ENCODE data around the gene BMPR2. TPM values are rescaled to one million over a fixed set of nuclear protein-coding genes. Genes with fewer than 3 reads are reported as not detected.
A peak's percentile ranks its signal among the peaks of the same experiment; 100 is the strongest.
"Not testable (repeated sequence)": the region's sequence is repeated elsewhere in the genome, so short reads cannot be mapped to it uniquely, and the experiment has no call there.

BMPR2 gene
- total RNA-seq, 1 donor = 50.6 TPM

DNA sequence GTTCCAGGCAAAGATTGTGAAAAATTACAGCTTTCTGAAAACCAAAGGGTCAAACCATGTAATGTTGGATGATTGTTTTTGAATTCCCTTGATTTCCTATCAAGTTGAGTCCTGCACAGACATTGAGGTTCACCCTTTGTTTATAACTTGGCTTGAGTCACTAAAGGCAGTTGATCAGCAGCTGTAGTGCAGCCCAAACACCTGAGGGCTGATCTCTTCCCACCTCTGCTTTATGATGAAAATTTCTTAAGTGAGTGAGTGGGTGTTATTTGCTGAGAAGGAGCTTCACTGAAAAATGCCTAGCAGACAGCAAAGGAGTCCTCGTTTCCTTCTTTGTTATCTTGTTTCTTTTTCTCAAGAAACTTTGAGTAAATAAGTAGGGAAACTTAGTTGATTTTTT is 31.9 kb upstream of the BMPR2 start:
- DNase-seq (ENCODE audit: low read depth) = no peak
- H3K4me3 ChIP-seq (ENCODE audit: low read depth, low read length) = no peak overlapping the region
- TF ChIP-seq, protein P1, sequence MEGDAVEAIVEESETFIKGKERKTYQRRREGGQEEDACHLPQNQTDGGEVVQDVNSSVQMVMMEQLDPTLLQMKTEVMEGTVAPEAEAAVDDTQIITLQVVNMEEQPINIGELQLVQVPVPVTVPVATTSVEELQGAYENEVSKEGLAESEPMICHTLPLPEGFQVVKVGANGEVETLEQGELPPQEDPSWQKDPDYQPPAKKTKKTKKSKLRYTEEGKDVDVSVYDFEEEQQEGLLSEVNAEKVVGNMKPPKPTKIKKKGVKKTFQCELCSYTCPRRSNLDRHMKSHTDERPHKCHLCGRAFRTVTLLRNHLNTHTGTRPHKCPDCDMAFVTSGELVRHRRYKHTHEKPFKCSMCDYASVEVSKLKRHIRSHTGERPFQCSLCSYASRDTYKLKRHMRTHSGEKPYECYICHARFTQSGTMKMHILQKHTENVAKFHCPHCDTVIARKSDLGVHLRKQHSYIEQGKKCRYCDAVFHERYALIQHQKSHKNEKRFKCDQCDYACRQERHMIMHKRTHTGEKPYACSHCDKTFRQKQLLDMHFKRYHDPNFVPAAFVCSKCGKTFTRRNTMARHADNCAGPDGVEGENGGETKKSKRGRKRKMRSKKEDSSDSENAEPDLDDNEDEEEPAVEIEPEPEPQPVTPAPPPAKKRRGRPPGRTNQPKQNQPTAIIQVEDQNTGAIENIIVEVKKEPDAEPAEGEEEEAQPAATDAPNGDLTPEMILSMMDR (IDR thresholded peaks at IDR 0.05; ENCODE audit: insufficient read depth, low read length) = no peak

DNA sequence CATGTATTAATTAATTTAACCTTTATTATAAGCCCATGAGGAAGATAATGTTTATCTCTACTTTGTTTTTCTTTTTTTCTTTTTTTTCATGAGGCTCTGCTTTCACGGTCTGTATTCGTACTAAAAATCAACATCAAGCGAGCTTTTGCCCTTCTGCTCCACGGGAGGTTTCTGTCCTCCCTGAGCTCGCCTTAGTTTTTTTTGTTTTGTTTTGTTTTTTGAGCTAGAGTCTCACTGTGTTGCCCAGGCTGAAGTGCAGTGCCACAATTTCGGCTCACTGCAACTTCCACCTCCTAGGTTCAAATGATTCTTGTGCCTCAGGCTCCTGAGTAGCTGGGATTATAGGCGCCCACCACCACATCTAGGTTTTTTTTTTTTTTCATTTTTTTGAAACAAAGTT is 29.9 kb upstream of the BMPR2 start:
- no peak overlapping the region for H3K4me3 ChIP-seq (ENCODE audit: low read depth, low read length)
- no peak for DNase-seq (ENCODE audit: low read depth)
- TF ChIP-seq, protein P1 (IDR thresholded peaks at IDR 0.05; ENCODE audit: insufficient read depth, low read length) = no peak

DNA sequence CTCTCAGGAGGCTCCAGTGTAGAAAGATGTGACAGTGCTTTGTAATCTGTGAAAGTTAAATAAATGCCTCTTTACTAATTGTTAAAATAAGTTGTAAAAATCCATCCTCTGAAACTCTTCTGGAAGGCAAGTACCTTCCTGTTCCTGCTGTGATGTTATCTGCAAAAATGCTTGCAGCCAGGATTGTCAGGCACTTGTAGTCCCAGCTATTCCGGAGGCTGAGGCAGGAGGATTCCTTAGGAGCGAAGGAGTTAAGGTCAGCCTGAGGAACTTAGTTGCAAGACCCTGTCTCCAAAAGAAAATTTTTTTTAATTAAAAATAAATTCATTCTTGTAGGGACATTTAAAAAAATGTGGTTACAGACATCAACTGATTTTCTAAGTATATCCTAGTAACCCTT is 22.7 kb upstream of the BMPR2 start:
- no peak overlapping the region for H3K4me3 ChIP-seq (ENCODE audit: low read depth, low read length)
- TF ChIP-seq, protein P1 (IDR thresholded peaks at IDR 0.05; ENCODE audit: insufficient read depth, low read length) = no peak
- DNase-seq (ENCODE audit: low read depth) = no peak

DNA sequence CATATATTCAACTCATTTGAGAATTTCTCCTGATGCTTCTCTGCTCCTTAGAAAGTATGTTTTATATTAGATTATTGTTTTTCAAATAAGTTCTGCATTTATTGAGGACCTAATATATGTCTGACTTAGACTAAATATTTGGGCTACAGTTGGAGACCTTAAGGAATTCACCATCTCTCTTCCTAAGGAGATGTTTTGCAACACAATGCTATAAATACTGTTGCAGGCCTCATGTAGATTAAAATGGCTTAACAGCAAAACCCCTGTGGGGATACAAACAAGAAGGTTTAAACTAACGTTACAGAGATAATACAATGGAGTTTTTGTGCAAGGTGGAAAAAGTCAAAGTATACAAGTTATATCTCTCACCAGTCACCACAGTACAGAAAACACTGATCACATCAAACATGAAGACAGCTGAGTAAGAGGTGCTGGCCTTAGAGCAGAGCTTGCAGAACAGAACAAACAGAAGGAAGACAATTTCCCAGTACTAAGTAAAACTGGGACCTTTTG is 20.1 kb upstream of the BMPR2 start:
- H3K4me3 ChIP-seq (ENCODE audit: low read depth, low read length) = no peak overlapping the region
- TF ChIP-seq, protein P1 (IDR thresholded peaks at IDR 0.05; ENCODE audit: insufficient read depth, low read length) = no peak
- no peak for DNase-seq (ENCODE audit: low read depth)

DNA sequence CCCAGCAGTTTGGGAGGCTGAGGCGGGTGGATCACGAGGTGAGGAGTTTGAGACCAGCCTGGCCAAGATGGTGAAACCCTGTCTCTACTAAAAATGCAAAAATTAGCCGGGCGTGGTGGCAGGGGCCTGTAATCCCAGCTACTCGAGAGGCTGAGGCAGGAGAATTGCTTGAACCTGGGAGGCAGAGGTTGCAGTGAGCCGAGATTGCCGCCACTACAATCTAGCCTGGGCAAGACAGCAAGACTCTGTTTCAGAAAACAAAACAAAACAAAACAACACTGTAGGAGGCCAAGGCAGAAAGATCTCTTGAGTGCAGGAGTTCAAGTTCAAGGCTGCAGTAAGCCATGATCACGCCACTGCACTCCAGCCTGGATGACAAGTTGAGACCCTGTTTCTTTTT is 17.2 kb upstream of the BMPR2 start:
- not testable (repeated sequence) for DNase-seq (ENCODE audit: low read depth); H3K4me3 ChIP-seq (ENCODE audit: low read depth, low read length)

DNA sequence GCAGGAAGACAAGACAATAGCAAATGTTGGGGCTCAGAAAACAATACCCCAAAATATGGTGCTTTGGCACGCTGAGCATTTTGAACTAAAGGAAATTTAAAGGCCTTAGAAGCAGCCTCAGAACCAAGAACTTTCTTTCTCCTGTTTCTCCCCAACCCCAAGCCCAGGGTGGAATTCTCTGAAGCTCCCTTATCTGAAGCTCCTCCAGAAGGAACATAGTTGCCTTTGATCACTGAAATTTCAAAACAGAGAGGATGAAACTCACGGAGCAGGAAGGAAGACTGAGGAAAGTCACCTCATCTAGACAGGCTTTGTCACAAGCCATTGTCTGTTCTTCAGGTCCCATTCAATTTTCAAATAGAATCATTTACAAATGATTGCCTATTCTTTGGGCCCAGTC is 15.5 kb upstream of the BMPR2 start:
- DNase-seq (ENCODE audit: low read depth) = no peak
- H3K4me3 ChIP-seq (ENCODE audit: low read depth, low read length) = no peak overlapping the region
- TF ChIP-seq, protein P1 (IDR thresholded peaks at IDR 0.05; ENCODE audit: insufficient read depth, low read length) = no peak

DNA sequence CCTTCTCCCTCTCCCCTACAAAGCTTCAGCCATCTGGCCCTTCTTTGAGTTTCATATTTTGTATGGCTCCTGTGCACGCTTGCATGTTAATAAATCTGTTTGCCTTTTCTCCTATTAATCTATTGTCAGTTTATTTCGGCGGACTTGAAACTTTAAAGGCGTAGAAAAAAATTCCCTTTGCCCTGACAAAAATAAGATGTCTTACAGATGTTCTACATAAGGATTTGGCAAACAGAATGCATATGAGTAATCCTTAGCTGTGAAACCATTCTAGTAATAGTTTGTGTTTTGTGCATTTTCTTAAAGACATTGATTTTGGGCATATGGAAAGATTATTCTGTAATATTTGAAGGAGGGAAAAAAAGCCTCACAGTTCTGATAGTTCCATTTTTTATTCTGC is 15.0 kb upstream of the BMPR2 start:
- no peak overlapping the region for H3K4me3 ChIP-seq (ENCODE audit: low read depth, low read length)
- TF ChIP-seq, protein P1 (IDR thresholded peaks at IDR 0.05; ENCODE audit: insufficient read depth, low read length) = no peak
- peak; percentile 84 for DNase-seq (ENCODE audit: low read depth)
